Measurements from ENCODE around the gene RGS6. TPM values are rescaled to one million over a fixed set of nuclear protein-coding genes. Genes with fewer than 3 reads are reported as not detected.

The RGS6 gene
- total RNA-seq, 1 donor, result 2.5 TPM

GRCh38 chr14:72023128-72024042, 91.2 kb downstream of the RGS6 start:
- Histone ChIP-seq H3K9me3 (ENCODE audit: low read depth, low read length) (no peaks in the 10 kb centered on the region), H3K4me1 (ENCODE audit: insufficient read depth, low read length) (no peaks in the 10 kb centered on the region), H3K4me3 (ENCODE audit: low read length) (no peak overlapping the region), H3K27me3 (ENCODE audit: insufficient read depth, low read length) (no peaks in the 10 kb centered on the region)

DNA sequence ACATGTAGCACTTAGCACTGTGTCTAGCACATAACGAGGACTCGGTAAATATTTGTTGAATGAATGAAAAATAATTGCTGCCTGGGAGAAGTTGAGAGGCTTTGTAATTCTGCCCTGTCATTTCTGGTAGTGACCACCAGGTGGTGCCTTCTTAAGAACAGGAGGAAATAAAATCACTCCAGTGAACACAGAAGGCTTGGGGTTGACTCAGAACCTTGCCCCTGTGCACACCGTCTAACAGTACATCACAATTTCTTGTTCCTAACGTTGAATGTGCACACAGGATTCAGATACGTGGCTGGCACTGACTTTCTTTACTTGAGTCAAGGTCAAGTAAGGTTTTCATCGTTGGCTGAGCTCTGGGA, 91.8 kb downstream of the RGS6 start:
- no peak overlapping the region for H3K4me3 ChIP-seq (ENCODE audit: low read length)
- no peaks in the 10 kb centered on the region for H3K4me1 ChIP-seq (ENCODE audit: insufficient read depth, low read length)
- no peaks in the 10 kb centered on the region for H3K27me3 ChIP-seq (ENCODE audit: insufficient read depth, low read length)
- H3K9me3 ChIP-seq (ENCODE audit: low read depth, low read length), result no peaks in the 10 kb centered on the region

- no peaks in the 10 kb centered on the region for H3K4me1 ChIP-seq (ENCODE audit: insufficient read depth, low read length)
- no peaks in the 10 kb centered on the region for H3K27me3 ChIP-seq (ENCODE audit: insufficient read depth, low read length)
- H3K4me3 ChIP-seq (ENCODE audit: low read length), result no peak overlapping the region
- H3K9me3 ChIP-seq (ENCODE audit: low read depth, low read length), result no peaks in the 10 kb centered on the region
These were observed 92.3 kb downstream of the RGS6 start for GRCh38 chr14:72024504-72024903.

DNA sequence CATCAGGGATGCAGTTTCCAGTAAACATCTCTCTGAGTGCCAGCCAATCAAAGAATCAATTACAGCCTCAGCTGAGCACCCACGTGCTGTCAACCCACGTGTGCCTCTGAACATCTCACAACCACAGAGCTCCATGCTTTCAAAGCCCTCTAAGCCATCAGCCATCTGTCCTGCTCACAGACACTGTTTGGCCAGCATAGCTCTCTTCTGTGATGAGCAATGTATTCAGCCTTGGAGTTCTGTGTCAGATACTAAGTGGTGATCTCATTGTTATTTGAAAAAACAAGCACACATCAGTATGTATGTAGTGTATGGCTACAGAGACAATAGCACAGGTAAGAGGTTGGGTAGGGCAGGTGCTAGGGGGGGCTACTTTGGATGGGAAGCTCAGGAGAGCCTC, 94.3 kb downstream of the RGS6 start:
- no peaks in the 10 kb centered on the region for H3K4me1 ChIP-seq (ENCODE audit: insufficient read depth, low read length)
- H3K4me3 ChIP-seq (ENCODE audit: low read length), result no peak overlapping the region
- no peaks in the 10 kb centered on the region for H3K27me3 ChIP-seq (ENCODE audit: insufficient read depth, low read length)
- H3K9me3 ChIP-seq (ENCODE audit: low read depth, low read length), result no peaks in the 10 kb centered on the region

- no peaks in the 10 kb centered on the region for H3K27me3 ChIP-seq (ENCODE audit: insufficient read depth, low read length)
- no peaks in the 10 kb centered on the region for H3K9me3 ChIP-seq (ENCODE audit: low read depth, low read length)
- H3K4me1 ChIP-seq (ENCODE audit: insufficient read depth, low read length), result no peaks in the 10 kb centered on the region
- no peak overlapping the region for H3K4me3 ChIP-seq (ENCODE audit: low read length)
These were observed 94.8 kb downstream of the RGS6 start for GRCh38 chr14:72027061-72027460.

DNA sequence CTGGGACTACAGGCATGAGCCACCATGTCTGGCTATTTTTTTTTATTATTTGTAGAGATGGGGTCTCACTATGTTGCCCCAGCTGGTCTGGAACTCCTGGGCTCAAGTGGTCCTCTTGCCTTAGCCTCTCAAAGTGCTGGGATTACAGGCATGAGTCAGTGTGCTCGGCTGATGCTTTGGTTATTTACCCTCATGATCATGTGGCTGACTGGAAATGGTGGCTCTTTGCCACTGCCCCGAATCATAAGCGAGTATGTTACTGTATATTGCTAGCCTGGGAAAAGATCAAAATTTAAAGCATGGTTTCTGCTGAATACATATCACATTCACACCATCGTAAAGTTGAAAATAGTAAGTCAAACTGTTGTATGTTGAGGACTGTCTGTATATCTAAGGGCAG, 101.1 kb downstream of the RGS6 start:
- no peak overlapping the region for H3K4me3 ChIP-seq (ENCODE audit: low read length)
- no peaks in the 10 kb centered on the region for H3K4me1 ChIP-seq (ENCODE audit: insufficient read depth, low read length)
- no peaks in the 10 kb centered on the region for H3K27me3 ChIP-seq (ENCODE audit: insufficient read depth, low read length)
- H3K9me3 ChIP-seq (ENCODE audit: low read depth, low read length), result no peaks in the 10 kb centered on the region

- Histone ChIP-seq H3K9me3 (ENCODE audit: low read depth, low read length) (peaks cover 11% of the 10 kb centered on the region), H3K27me3 (ENCODE audit: insufficient read depth, low read length) (peaks cover 5% of the 10 kb centered on the region), H3K4me1 (ENCODE audit: insufficient read depth, low read length) (no peaks in the 10 kb centered on the region), H3K4me3 (ENCODE audit: low read length) (no peak overlapping the region)
These were observed 108.3 kb downstream of the RGS6 start for GRCh38 chr14:72040528-72040927.

- Histone ChIP-seq H3K4me3 (ENCODE audit: low read length) (no peak overlapping the region), H3K4me1 (ENCODE audit: insufficient read depth, low read length) (no peaks in the 10 kb centered on the region), H3K9me3 (ENCODE audit: low read depth, low read length) (peaks cover 5% of the 10 kb centered on the region), H3K27me3 (ENCODE audit: insufficient read depth, low read length) (peaks cover 9% of the 10 kb centered on the region)
These were observed 113.0 kb downstream of the RGS6 start for GRCh38 chr14:72045271-72045670.

DNA sequence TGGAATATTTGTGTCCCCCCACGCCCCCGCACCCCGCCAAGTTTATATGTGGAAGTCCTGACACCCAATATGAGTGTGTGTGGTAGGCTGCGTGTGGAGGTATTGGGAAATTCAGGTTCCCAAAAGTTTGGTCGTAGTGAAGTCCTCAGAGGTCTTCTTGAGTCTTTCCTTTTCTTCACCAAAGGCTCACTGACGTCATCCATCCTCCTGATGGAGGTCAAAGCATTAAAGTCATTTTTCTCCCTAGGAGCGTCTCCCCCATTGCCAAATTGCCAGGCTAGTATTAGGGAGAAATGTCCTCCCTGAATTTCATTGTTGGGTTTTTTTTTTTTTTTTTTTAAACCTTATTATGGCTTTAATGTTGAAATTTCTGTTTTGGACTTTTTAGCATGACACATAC, 113.7 kb downstream of the RGS6 start:
- Histone ChIP-seq H3K9me3 (ENCODE audit: low read depth, low read length) (no peaks in the 10 kb centered on the region), H3K4me1 (ENCODE audit: insufficient read depth, low read length) (no peaks in the 10 kb centered on the region), H3K4me3 (ENCODE audit: low read length) (no peak overlapping the region), H3K27me3 (ENCODE audit: insufficient read depth, low read length) (peaks cover 9% of the 10 kb centered on the region)

- H3K4me1 ChIP-seq (ENCODE audit: insufficient read depth, low read length), result no peaks in the 10 kb centered on the region
- no peak overlapping the region for H3K4me3 ChIP-seq (ENCODE audit: low read length)
- no peaks in the 10 kb centered on the region for H3K9me3 ChIP-seq (ENCODE audit: low read depth, low read length)
- H3K27me3 ChIP-seq (ENCODE audit: insufficient read depth, low read length), result peaks cover 8% of the 10 kb centered on the region
These were observed 117.2 kb downstream of the RGS6 start for GRCh38 chr14:72049462-72049861.

DNA sequence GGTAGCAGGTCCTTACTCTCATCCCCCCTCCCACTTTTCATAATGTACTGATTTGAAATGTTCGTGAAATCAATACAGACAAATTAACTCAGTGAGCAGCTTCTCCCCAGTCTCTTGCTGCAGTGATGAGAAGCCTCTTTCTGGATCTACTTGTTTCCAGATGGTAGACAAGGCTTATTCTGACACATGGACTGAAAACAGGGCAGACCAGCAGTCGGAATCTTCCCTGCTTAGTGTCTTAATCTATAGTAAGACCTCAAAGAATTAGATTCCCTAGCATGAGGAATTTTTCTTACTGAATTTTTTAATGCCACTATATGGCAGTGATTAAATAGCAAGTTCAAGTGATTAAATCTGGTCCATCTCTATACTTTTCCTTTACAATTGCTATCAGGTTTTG, 120.1 kb downstream of the RGS6 start:
- Histone ChIP-seq H3K27me3 (ENCODE audit: insufficient read depth, low read length) (peaks cover 8% of the 10 kb centered on the region), H3K9me3 (ENCODE audit: low read depth, low read length) (no peaks in the 10 kb centered on the region), H3K4me3 (ENCODE audit: low read length) (no peak overlapping the region), H3K4me1 (ENCODE audit: insufficient read depth, low read length) (no peaks in the 10 kb centered on the region)

GRCh38 chr14:72053651-72054050, 121.4 kb downstream of the RGS6 start:
- Histone ChIP-seq H3K4me1 (ENCODE audit: insufficient read depth, low read length) (no peaks in the 10 kb centered on the region), H3K27me3 (ENCODE audit: insufficient read depth, low read length) (peaks cover 8% of the 10 kb centered on the region), H3K9me3 (ENCODE audit: low read depth, low read length) (no peaks in the 10 kb centered on the region), H3K4me3 (ENCODE audit: low read length) (no peak overlapping the region)

DNA sequence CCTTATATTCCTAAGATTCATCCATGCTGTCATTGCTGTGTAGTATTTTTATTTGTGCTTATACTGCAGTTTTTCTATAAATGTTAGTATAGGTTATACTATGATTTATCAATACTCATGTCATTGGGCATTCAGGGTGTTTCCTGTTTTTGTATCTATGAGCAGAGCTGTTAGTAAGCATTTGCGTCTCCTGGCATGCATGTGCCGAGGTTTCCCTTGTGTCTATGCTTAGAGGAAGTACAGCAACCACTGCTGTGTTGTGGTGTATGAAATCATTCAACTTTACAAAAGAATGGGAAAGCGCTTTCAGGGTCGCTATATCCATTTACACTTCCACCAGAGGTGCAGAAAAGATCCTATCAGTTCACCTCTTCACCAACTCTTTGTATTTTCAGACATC, 122.7 kb downstream of the RGS6 start:
- Histone ChIP-seq H3K4me1 (ENCODE audit: insufficient read depth, low read length) (no peaks in the 10 kb centered on the region), H3K9me3 (ENCODE audit: low read depth, low read length) (no peaks in the 10 kb centered on the region), H3K4me3 (ENCODE audit: low read length) (no peak overlapping the region), H3K27me3 (ENCODE audit: insufficient read depth, low read length) (peaks cover 2% of the 10 kb centered on the region)

GRCh38 chr14:72057701-72058285, 125.6 kb downstream of the RGS6 start:
- Histone ChIP-seq H3K27me3 (ENCODE audit: insufficient read depth, low read length) (no peaks in the 10 kb centered on the region), H3K9me3 (ENCODE audit: low read depth, low read length) (no peaks in the 10 kb centered on the region), H3K4me1 (ENCODE audit: insufficient read depth, low read length) (no peaks in the 10 kb centered on the region), H3K4me3 (ENCODE audit: low read length) (no peak overlapping the region)

DNA sequence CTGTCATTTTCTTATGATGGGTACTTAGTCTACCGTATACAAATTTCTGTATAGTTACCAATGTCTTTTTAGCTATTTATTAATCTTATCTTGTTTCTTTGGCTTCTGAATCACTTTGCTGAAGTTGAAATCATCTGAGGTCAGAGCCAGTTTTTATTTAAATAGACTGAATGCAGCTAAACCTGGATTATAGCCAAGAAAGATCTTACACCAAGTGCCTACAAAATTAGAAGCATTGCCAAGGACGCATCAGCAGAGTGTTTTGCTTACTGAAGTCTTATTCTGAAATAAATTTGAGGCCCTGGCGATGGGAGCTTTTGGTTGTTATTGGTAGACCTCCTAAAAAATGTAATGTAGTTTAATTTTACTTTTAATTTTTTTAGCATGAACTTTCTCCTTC, 128.2 kb downstream of the RGS6 start:
- H3K4me3 ChIP-seq (ENCODE audit: low read length), result no peak overlapping the region
- no peaks in the 10 kb centered on the region for H3K27me3 ChIP-seq (ENCODE audit: insufficient read depth, low read length)
- H3K9me3 ChIP-seq (ENCODE audit: low read depth, low read length), result no peaks in the 10 kb centered on the region
- no peaks in the 10 kb centered on the region for H3K4me1 ChIP-seq (ENCODE audit: insufficient read depth, low read length)

GRCh38 chr14:72060917-72061316, 128.7 kb downstream of the RGS6 start:
- H3K4me1 ChIP-seq (ENCODE audit: insufficient read depth, low read length), result no peaks in the 10 kb centered on the region
- no peaks in the 10 kb centered on the region for H3K9me3 ChIP-seq (ENCODE audit: low read depth, low read length)
- H3K4me3 ChIP-seq (ENCODE audit: low read length), result no peak overlapping the region
- no peaks in the 10 kb centered on the region for H3K27me3 ChIP-seq (ENCODE audit: insufficient read depth, low read length)
